PC-9 (cell line): ENCODE measurements around the gene POLR1G. TPM values are rescaled to one million over a fixed set of nuclear protein-coding genes. Genes with fewer than 3 reads are reported as not detected.
"Not testable (repeated sequence)": the region's sequence is repeated elsewhere in the genome, so short reads cannot be mapped to it uniquely, and the experiment has no call there.

Experiments
- BruUV-seq: library from RNA; stranded (reverse); fragments of 400-500 nt; replicated peaks from 2 replicates; lab custom pipeline; 2021; lab: Mats Ljungman, UMichigan
- CTCF ChIA-PET: fragments of 300-600 bp; sonication (Branson Sonifier 250); formaldehyde crosslinking; loops from one replicate; lab custom pipeline; 2022; ENCODE audit warnings: antibody characterized with exemption; lab: Charles Lee
- POLR2A ChIA-PET: fragments of 300-600 bp; sonication (Branson Sonifier 250); formaldehyde crosslinking; loops from one replicate; lab custom pipeline; 2022; ENCODE audit warnings: antibody characterized with exemption; ENCODE audit not compliant: unreplicated experiment; lab: Charles Lee
- DNase-seq, 2 experiments: peaks; one replicate each; pipeline versions ENCODE4 v3.0.0 to v3.0.0-alpha.2; 2015 to 2022; ENCODE audit warnings: mixed read lengths in 1 of 2
- H2AFZ ChIP-seq: fragments of 200-600 bp; sonication (generic); 2 replicates; pipeline ENCODE4 v1.8.1; 2017; ENCODE audit warnings: antibody characterized with exemption
- H3F3A ChIP-seq: fragments of 200-600 bp; sonication (generic); 2 replicates; pipeline ENCODE4 v1.8.1; 2017; ENCODE audit warnings: antibody characterized with exemption, mild to moderate bottlenecking, low read depth; ENCODE audit not compliant: insufficient read depth
- H3K27ac ChIP-seq: fragments of 200-600 bp; sonication (generic); 2 replicates; pipeline ENCODE4 v1.6.1; 2016; ENCODE audit warnings: mixed run types
- H3K27me3 ChIP-seq: fragments of 200-600 bp; sonication (generic); 2 replicates; pipeline ENCODE4 v1.6.1; 2016; ENCODE audit warnings: low read depth, mixed run types; ENCODE audit not compliant: insufficient read depth
- H3K36me3 ChIP-seq: fragments of 200-600 bp; sonication (generic); 2 replicates; pipeline ENCODE4 v1.6.1; 2016; ENCODE audit warnings: low read depth, mixed run types
- H3K4me1 ChIP-seq: fragments of 200-600 bp; sonication (generic); replicated peaks from 2 replicates; pipeline ENCODE4 v1.6.1; 2016; ENCODE audit warnings: mixed run types; ENCODE audit not compliant: insufficient read depth
- H3K4me2 ChIP-seq: fragments of 200-600 bp; sonication (generic); 2 replicates; pipeline ENCODE4 v1.6.1; 2017; ENCODE audit warnings: mixed run types
- H3K4me3 ChIP-seq: fragments of 200-600 bp; sonication (generic); 2 replicates; pipeline ENCODE4 v1.6.1; 2016; ENCODE audit warnings: mixed run types
- H3K79me2 ChIP-seq: fragments of 200-600 bp; sonication (generic); 2 replicates; pipeline ENCODE4 v1.6.1; 2017; ENCODE audit warnings: low read depth, mixed run types
- H3K9me2 ChIP-seq: fragments of 200-600 bp; sonication (generic); 2 replicates; pipeline ENCODE4 v1.8.1; 2017; ENCODE audit warnings: mild to moderate bottlenecking; ENCODE audit not compliant: insufficient read depth
- H3K9me3 ChIP-seq: fragments of 200-600 bp; sonication (generic); 2 replicates; pipeline ENCODE4 v1.8.1; 2016; ENCODE audit warnings: low read depth; ENCODE audit not compliant: insufficient read depth
- H4K20me1 ChIP-seq: fragments of 200-600 bp; sonication (generic); 2 replicates; pipeline ENCODE4 v1.8.1; 2017; ENCODE audit not compliant: insufficient read depth
- EZH2 ChIP-seq: fragments of 200-600 bp; sonication (generic); IDR thresholded peaks from 2 replicates; pipeline ENCODE4 v1.8.0; 2017; ENCODE audit warnings: antibody characterized with exemption, low read depth
- intact Hi-C: fragments of 100-400 bp; cut with micrococcal nuclease; formaldehyde crosslinking; loops from one replicate; pipeline ENCODE4 v1.10.0; 2022; ENCODE audit not compliant: unreplicated experiment
- total RNA-seq: library from RNA; stranded (reverse); gene quantifications from 2 replicates; pipeline ENCODE4 v1.2.3, GENCODE V29; 2021
- TF ChIP-seq, protein P1 (sequence below): fragments of 200-600 bp; sonication (generic); conservative IDR thresholded peaks from 2 replicates; pipeline ENCODE4 v1.6.1; 2017; ENCODE audit warnings: mixed run types, antibody characterized with exemption, mild to moderate bottlenecking, moderate library complexity

POLR1G gene
- total RNA-seq, 1 experiment from 2014 or later: 11.5 TPM

- peaks cover 18% of the 10 kb centered on the region for H4K20me1 ChIP-seq
- TSS peak; percentile 57 for BruUV-seq
- no peaks in the 10 kb centered on the region for H3K9me2 ChIP-seq
- peaks cover 23% of the 10 kb centered on the region; the same call in 1 of the 2 replicates for H3F3A ChIP-seq
- peak; percentile 92 to 94 for DNase-seq
- H3K9me3 ChIP-seq: no peaks in the 10 kb centered on the region
- peaks cover 3% of the 10 kb centered on the region; the same call in 1 of the 2 replicates for H3K36me3 ChIP-seq
- H3K4me3 ChIP-seq: peak within 1 kb of the TSS; percentile 95
- H2AFZ ChIP-seq: peak within 1 kb of the TSS; percentile 84
- no peaks in the 10 kb centered on the region for H3K27me3 ChIP-seq
- peak within 1 kb of the TSS; percentile 91 for H3K27ac ChIP-seq
- peak within 1 kb of the TSS; percentile 86 for H3K4me2 ChIP-seq
- H3K4me1 ChIP-seq: peaks cover 24% of the 10 kb centered on the region
- POLR2A ChIA-PET: interaction anchor here (0.6 to 0.7 kb wide), 9 partner anchors 25 to 1462 kb away, joined by 3 to 14 read pairs (median 4); partner anchors contain the start of gene TRAPPC6A
- TF ChIP-seq, protein P1, sequence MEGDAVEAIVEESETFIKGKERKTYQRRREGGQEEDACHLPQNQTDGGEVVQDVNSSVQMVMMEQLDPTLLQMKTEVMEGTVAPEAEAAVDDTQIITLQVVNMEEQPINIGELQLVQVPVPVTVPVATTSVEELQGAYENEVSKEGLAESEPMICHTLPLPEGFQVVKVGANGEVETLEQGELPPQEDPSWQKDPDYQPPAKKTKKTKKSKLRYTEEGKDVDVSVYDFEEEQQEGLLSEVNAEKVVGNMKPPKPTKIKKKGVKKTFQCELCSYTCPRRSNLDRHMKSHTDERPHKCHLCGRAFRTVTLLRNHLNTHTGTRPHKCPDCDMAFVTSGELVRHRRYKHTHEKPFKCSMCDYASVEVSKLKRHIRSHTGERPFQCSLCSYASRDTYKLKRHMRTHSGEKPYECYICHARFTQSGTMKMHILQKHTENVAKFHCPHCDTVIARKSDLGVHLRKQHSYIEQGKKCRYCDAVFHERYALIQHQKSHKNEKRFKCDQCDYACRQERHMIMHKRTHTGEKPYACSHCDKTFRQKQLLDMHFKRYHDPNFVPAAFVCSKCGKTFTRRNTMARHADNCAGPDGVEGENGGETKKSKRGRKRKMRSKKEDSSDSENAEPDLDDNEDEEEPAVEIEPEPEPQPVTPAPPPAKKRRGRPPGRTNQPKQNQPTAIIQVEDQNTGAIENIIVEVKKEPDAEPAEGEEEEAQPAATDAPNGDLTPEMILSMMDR: no peak
- TF ChIP-seq EZH2: no peak
- CTCF ChIA-PET: interaction anchor here (0.8 to 1.0 kb wide), 2 partner anchors 74 to 273 kb away, joined by 3 read pairs; no protein-coding TSS in a partner anchor
- intact Hi-C loops: loop anchor here (1.0 to 10.0 kb wide), 4 partner anchors 19 to 310 kb away; partner anchors contain the start of genes ERCC1, ERCC2 and PPP1R37
- H3K79me2 ChIP-seq: peaks cover 60% of the 10 kb centered on the region
These were observed 1.6 kb upstream of the POLR1G start, which contains the start of gene PPP1R13L for GRCh38 chr19:45404557-45405434. PPP1R13L (minus strand) TSS chr19:45405069; CDS start chr19:45398318, 6,751 bp downstream.

DNA sequence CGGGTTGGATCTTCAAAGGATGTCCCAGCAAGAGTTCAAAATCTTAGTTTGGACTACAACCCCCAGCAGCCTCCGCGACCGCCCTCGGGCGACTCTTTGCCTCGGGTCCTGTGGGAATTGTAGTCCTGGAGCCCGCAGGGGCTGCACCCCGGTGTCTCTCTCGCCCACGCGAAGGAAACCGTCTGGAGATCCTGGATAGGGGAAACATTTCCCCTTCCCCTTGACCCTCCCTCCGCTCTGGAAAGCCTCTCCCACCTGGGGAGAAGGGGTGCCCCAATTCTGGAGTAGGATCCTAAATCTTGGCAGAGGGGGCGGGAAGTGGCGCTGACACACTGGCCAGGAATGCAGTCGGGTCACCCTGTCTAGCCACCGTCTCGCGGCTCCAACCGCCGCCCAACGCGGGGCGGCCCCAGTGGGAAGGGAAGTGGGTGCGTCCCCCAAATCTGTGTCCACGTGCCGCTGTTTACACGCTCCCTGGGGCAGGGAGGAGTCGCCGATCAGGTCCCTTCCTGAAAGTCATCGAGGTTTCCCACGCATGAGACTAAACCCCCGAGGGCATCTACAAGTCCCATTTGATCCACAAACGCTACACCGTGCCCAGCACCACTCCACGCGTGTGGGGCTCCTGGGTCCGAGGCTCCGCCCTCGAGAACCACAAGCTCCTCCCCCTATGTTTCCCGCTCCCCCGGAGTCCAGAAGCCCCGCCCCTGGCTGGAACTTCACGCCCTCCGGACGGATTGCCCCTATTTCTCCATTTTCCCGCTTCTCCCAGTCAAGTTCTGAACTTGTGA lies 814 bp upstream of the POLR1G start:
- Histone ChIP-seq H3K4me2 (peak overlapping the region; percentile 86), H3K27me3 (no peaks in the 10 kb centered on the region), H3F3A (peaks cover 32% of the 10 kb centered on the region; the same call in 1 of the 2 replicates), H2AFZ (peak overlapping the region; percentile 84), H3K4me3 (peak overlapping the region; percentile 95), H3K36me3 (peaks cover 3% of the 10 kb centered on the region; the same call in 1 of the 2 replicates), H3K9me2 (no peaks in the 10 kb centered on the region), H3K79me2 (peaks cover 57% of the 10 kb centered on the region), H3K27ac (peak overlapping the region; percentile 91), H3K4me1 (peaks cover 18% of the 10 kb centered on the region), H3K9me3 (no peaks in the 10 kb centered on the region), H4K20me1 (peaks cover 18% of the 10 kb centered on the region)
- peak; percentile 90 to 94 for DNase-seq
- ChIA-PET POLR2A (interaction anchor here (0.5 to 0.6 kb wide), 6 partner anchors 24 to 758 kb away, joined by 3 to 14 read pairs (median 6); no protein-coding TSS in a partner anchor), CTCF (no interaction called here)
- BruUV-seq: no TSS peak
- intact Hi-C loops: loop anchor here (1.0 to 10.0 kb wide), 4 partner anchors 18 to 311 kb away; partner anchors contain the start of genes ERCC1, ERCC2 and PPP1R37
- TF ChIP-seq EZH2: no peak
- TF ChIP-seq, protein P1: no peak

- intact Hi-C loops: loop anchor here (10.0 kb wide), 1 partner anchor 312 kb away; the partner anchor contains the start of gene PPP1R37
- H3K27me3 ChIP-seq: no peaks in the 10 kb centered on the region
- H3K9me2 ChIP-seq: no peaks in the 10 kb centered on the region
- POLR2A ChIA-PET: interaction anchor here (0.7 kb wide), 1 partner anchor 804 kb away, joined by 5 read pairs; no protein-coding TSS in a partner anchor
- peaks cover 46% of the 10 kb centered on the region; the same call in 1 of the 2 replicates for H3F3A ChIP-seq
- TF ChIP-seq, protein P1: no peak
- TF ChIP-seq EZH2: no peak
- DNase-seq: no peak
- H3K27ac ChIP-seq: no peak overlapping the region
- H3K79me2 ChIP-seq: peaks cover 48% of the 10 kb centered on the region
- H3K36me3 ChIP-seq: peaks cover 3% of the 10 kb centered on the region; the same call in 1 of the 2 replicates
- no peak overlapping the region for H2AFZ ChIP-seq
- CTCF ChIA-PET: no interaction called here
- peak overlapping the region; percentile 95 for H3K4me3 ChIP-seq
- peaks cover 18% of the 10 kb centered on the region for H3K4me1 ChIP-seq
- H4K20me1 ChIP-seq: peaks cover 12% of the 10 kb centered on the region
- H3K9me3 ChIP-seq: no peaks in the 10 kb centered on the region
- H3K4me2 ChIP-seq: peak overlapping the region; percentile 86
- BruUV-seq: no TSS peak
These were observed 589 bp downstream of the POLR1G start for GRCh38 chr19:45407091-45407375.

GRCh38 chr19:45407585-45407984 lies 1.1 kb downstream of the POLR1G start:
- BruUV-seq: not testable (repeated sequence)

More at GRCh38 chr19:45407585-45407984, 1.1 kb downstream of the POLR1G start:
- CTCF ChIA-PET, H3K9me3 ChIP-seq, H3K27me3 ChIP-seq, H3K9me2 ChIP-seq, H3K36me3 ChIP-seq, H3K27ac ChIP-seq, H2AFZ ChIP-seq, DNase-seq: not testable (repeated sequence)
- intact Hi-C loops: loop anchor here (10.0 kb wide), 1 partner anchor 313 kb away; the partner anchor contains the start of gene PPP1R37
- POLR2A ChIA-PET: interaction anchor here (0.7 kb wide), 2 partner anchors 10 to 804 kb away, joined by 5 to 7 read pairs; no protein-coding TSS in a partner anchor
- Histone ChIP-seq H4K20me1 (peaks cover 12% of the 10 kb centered on the region), H3F3A (peaks cover 51% of the 10 kb centered on the region; the same call in 1 of the 2 replicates), H3K79me2 (peaks cover 43% of the 10 kb centered on the region), H3K4me1 (peaks cover 18% of the 10 kb centered on the region), H3K4me3 (peak overlapping the region; percentile 95), H3K4me2 (peak overlapping the region; percentile 86)
